Peyer's patch (tissue), 4 donors: ENCODE results near the gene MGRN1.

Experiments
- POLR2A ChIP-seq, 2 donors: fragments of 450-650 bp; IDR thresholded peaks; one replicate each; pipeline ENCODE4 v1.5.1; 2017; ENCODE audit warnings: antibody characterized with exemption in 2 of 2, mild to moderate bottlenecking in 2 of 2, moderate library complexity in 2 of 2
- TF ChIP-seq, protein P1 (sequence below), 6 experiments: fragments of 450-650 bp in 4 of 6; fragments of 200-600 bp in 2 of 6; sonication (generic) in 1 of 6; IDR thresholded peaks; one replicate each; pipeline ENCODE4 v1.5.1; 2017 to 2019; ENCODE audit warnings: antibody characterized with exemption in 6 of 6, mild to moderate bottlenecking in 3 of 6, moderate library complexity in 1 of 6

DNA sequence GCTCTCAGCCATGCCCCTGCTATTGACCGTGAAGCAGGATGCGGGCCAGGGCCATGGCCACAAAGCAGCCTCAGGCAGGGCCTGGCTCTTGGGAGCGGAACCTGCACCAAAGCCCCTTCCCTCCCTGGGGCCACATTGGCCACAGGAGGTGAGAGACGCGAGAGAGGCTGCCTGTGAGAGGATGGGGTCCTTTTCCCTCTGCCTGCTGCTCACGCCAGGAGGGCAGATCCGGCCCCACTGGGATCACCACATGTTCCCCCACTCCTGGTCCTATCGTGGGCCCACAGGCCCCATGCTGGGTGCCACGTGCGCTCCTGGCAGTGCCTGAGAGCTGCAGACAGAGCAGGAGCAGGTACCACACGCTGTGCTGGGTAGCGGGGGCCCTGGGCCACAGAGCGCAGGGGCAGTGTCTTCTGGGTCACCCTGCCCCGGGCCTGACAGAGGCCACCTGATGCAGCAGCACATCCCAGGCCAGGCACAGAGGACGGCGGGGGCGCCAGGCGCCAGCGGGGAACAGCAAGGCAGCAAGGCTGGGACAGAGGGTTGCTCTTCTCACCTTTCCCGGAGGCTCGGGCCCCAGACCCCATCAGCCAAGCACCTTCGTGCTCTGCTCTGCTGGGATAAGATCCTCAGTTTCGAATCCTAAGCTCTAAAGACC lies 59.6 kb downstream of the MGRN1 start:
- TF ChIP-seq, protein P1, sequence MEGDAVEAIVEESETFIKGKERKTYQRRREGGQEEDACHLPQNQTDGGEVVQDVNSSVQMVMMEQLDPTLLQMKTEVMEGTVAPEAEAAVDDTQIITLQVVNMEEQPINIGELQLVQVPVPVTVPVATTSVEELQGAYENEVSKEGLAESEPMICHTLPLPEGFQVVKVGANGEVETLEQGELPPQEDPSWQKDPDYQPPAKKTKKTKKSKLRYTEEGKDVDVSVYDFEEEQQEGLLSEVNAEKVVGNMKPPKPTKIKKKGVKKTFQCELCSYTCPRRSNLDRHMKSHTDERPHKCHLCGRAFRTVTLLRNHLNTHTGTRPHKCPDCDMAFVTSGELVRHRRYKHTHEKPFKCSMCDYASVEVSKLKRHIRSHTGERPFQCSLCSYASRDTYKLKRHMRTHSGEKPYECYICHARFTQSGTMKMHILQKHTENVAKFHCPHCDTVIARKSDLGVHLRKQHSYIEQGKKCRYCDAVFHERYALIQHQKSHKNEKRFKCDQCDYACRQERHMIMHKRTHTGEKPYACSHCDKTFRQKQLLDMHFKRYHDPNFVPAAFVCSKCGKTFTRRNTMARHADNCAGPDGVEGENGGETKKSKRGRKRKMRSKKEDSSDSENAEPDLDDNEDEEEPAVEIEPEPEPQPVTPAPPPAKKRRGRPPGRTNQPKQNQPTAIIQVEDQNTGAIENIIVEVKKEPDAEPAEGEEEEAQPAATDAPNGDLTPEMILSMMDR (IDR thresholded peaks at IDR 0.05), result no peak
- TF ChIP-seq POLR2A (IDR thresholded peaks at IDR 0.05), result no peak
